Measurements from ENCODE around the gene HAND1. TPM values are rescaled to one million over a fixed set of nuclear protein-coding genes. Genes with fewer than 3 reads are reported as not detected.

Gene HAND1
- polyA plus RNA-seq, 4 donors: 0.22 to 0.42 TPM; not detected in 2

- Histone ChIP-seq H3K9me3 (ENCODE audit: control insufficient read depth in 2 of 2, insufficient read depth in 1 of 2, low read depth in 1 of 2, low read length in 1 of 2) (no peaks in the 10 kb centered on the region), H3K36me3 (ENCODE audit: control insufficient read depth in 3 of 3, insufficient read depth in 2 of 3, low read depth in 1 of 3, low read length in 3 of 3) (no peaks in the 10 kb centered on the region), H3K27me3 (ENCODE audit: control insufficient read depth in 3 of 3, insufficient read depth in 3 of 3, low read length in 3 of 3) (peaks cover 0 to 46% (median 0%) of the 10 kb centered on the region in 3 donors), H3K27ac (ENCODE audit: low read depth in 1 of 3, low read length in 2 of 3) (no peak overlapping the region), H3K4me3 (ENCODE audit: low read depth in 1 of 3, low read length in 3 of 3) (no peak overlapping the region), H3K4me1 (ENCODE audit: control insufficient read depth in 3 of 3, insufficient read depth in 2 of 3, low read depth in 1 of 3, low read length in 2 of 3) (no peaks in the 10 kb centered on the region)
- WGBS, 3 donors: 82 to 93% (median 85%) methylated on average over 2 of the region's 2 CpGs
- DNase-seq (no peak), FAIRE-seq (no peak)
Measured at GRCh38 chr5:154514331-154514730, 36.3 kb upstream of the HAND1 start.

- Histone ChIP-seq H3K27ac (ENCODE audit: low read depth in 1 of 3, low read length in 2 of 3) (no peak overlapping the region), H3K4me3 (ENCODE audit: low read depth in 1 of 3, low read length in 3 of 3) (no peak overlapping the region)
Measured at GRCh38 chr5:154513669-154514084, 35.6 kb upstream of the HAND1 start.

GRCh38 chr5:154511984-154512383 is 34.0 kb upstream of the HAND1 start:
- no peaks in the 10 kb centered on the region for H3K9me3 ChIP-seq (ENCODE audit: control insufficient read depth in 2 of 2, insufficient read depth in 1 of 2, low read depth in 1 of 2, low read length in 1 of 2)
- DNase-seq (no peak), FAIRE-seq (no peak)
- no peak overlapping the region for H3K27ac ChIP-seq (ENCODE audit: low read depth in 1 of 3, low read length in 2 of 3)
- H3K4me1 ChIP-seq (ENCODE audit: control insufficient read depth in 3 of 3, insufficient read depth in 2 of 3, low read depth in 1 of 3, low read length in 2 of 3): no peaks in the 10 kb centered on the region
- no peaks in the 10 kb centered on the region for H3K36me3 ChIP-seq (ENCODE audit: control insufficient read depth in 3 of 3, insufficient read depth in 2 of 3, low read depth in 1 of 3, low read length in 3 of 3)
- H3K27me3 ChIP-seq (ENCODE audit: control insufficient read depth in 3 of 3, insufficient read depth in 3 of 3, low read length in 3 of 3): peaks cover 0 to 44% (median 0%) of the 10 kb centered on the region in 3 donors
- WGBS, 3 donors: 72 to 79% (median 73%) methylated on average over 2 of the region's 2 CpGs
- H3K4me3 ChIP-seq (ENCODE audit: low read depth in 1 of 3, low read length in 3 of 3): no peak overlapping the region

More at GRCh38 chr5:154513669-154514084, 35.6 kb upstream of the HAND1 start:
- 41 to 64% (median 52%) methylated on average over 4 of the region's 4 CpGs for WGBS, 3 donors
- Histone ChIP-seq H3K4me1 (ENCODE audit: control insufficient read depth in 3 of 3, insufficient read depth in 2 of 3, low read depth in 1 of 3, low read length in 2 of 3) (no peaks in the 10 kb centered on the region), H3K27me3 (ENCODE audit: control insufficient read depth in 3 of 3, insufficient read depth in 3 of 3, low read length in 3 of 3) (peaks cover 0 to 43% (median 0%) of the 10 kb centered on the region in 3 donors), H3K36me3 (ENCODE audit: control insufficient read depth in 3 of 3, insufficient read depth in 2 of 3, low read depth in 1 of 3, low read length in 3 of 3) (no peaks in the 10 kb centered on the region), H3K9me3 (ENCODE audit: control insufficient read depth in 2 of 2, insufficient read depth in 1 of 2, low read depth in 1 of 2, low read length in 1 of 2) (no peaks in the 10 kb centered on the region)
- FAIRE-seq (no peak), DNase-seq (no peak)

GRCh38 chr5:154509784-154510555 is 31.9 kb upstream of the HAND1 start:
- H3K27me3 ChIP-seq (ENCODE audit: control insufficient read depth in 3 of 3, insufficient read depth in 3 of 3, low read length in 3 of 3): peaks cover 0 to 50% (median 3%) of the 10 kb centered on the region in 3 donors

GRCh38 chr5:154508114-154508513 is 30.1 kb upstream of the HAND1 start:
- DNase-seq (no peak), FAIRE-seq (no peak)
- Histone ChIP-seq H3K4me1 (ENCODE audit: control insufficient read depth in 3 of 3, insufficient read depth in 2 of 3, low read depth in 1 of 3, low read length in 2 of 3) (no peaks in the 10 kb centered on the region), H3K9me3 (ENCODE audit: control insufficient read depth in 2 of 2, insufficient read depth in 1 of 2, low read depth in 1 of 2, low read length in 1 of 2) (no peaks in the 10 kb centered on the region), H3K27ac (ENCODE audit: low read depth in 1 of 3, low read length in 2 of 3) (no peak overlapping the region), H3K36me3 (ENCODE audit: control insufficient read depth in 3 of 3, insufficient read depth in 2 of 3, low read depth in 1 of 3, low read length in 3 of 3) (no peaks in the 10 kb centered on the region), H3K4me3 (ENCODE audit: low read depth in 1 of 3, low read length in 3 of 3) (no peak overlapping the region), H3K27me3 (ENCODE audit: control insufficient read depth in 3 of 3, insufficient read depth in 3 of 3, low read length in 3 of 3) (peaks cover 0 to 35% (median 3%) of the 10 kb centered on the region in 3 donors)
- 80 to 81% (median 81%) methylated on average over 2 of the region's 2 CpGs for WGBS, 3 donors

More at GRCh38 chr5:154509784-154510555, 31.9 kb upstream of the HAND1 start:
- Histone ChIP-seq H3K4me3 (ENCODE audit: low read depth in 1 of 3, low read length in 3 of 3) (no peak overlapping the region), H3K4me1 (ENCODE audit: control insufficient read depth in 3 of 3, insufficient read depth in 2 of 3, low read depth in 1 of 3, low read length in 2 of 3) (no peaks in the 10 kb centered on the region), H3K27ac (ENCODE audit: low read depth in 1 of 3, low read length in 2 of 3) (no peak overlapping the region), H3K9me3 (ENCODE audit: control insufficient read depth in 2 of 2, insufficient read depth in 1 of 2, low read depth in 1 of 2, low read length in 1 of 2) (no peaks in the 10 kb centered on the region), H3K36me3 (ENCODE audit: control insufficient read depth in 3 of 3, insufficient read depth in 2 of 3, low read depth in 1 of 3, low read length in 3 of 3) (no peaks in the 10 kb centered on the region)
- no peak for DNase-seq
- 55 to 65% (median 56%) methylated on average over 5 of the region's 5 CpGs for WGBS, 3 donors
- FAIRE-seq: no peak

GRCh38 chr5:154506716-154507080 is 28.7 kb upstream of the HAND1 start:
- H3K27me3 ChIP-seq (ENCODE audit: control insufficient read depth in 3 of 3, insufficient read depth in 3 of 3, low read length in 3 of 3): peaks cover 0 to 35% (median 6%) of the 10 kb centered on the region in 3 donors
- no peak overlapping the region for H3K4me3 ChIP-seq (ENCODE audit: low read depth in 1 of 3, low read length in 3 of 3)
- H3K4me1 ChIP-seq (ENCODE audit: control insufficient read depth in 3 of 3, insufficient read depth in 2 of 3, low read depth in 1 of 3, low read length in 2 of 3): no peaks in the 10 kb centered on the region
- no peaks in the 10 kb centered on the region for H3K9me3 ChIP-seq (ENCODE audit: control insufficient read depth in 2 of 2, insufficient read depth in 1 of 2, low read depth in 1 of 2, low read length in 1 of 2)
- DNase-seq (no peak), FAIRE-seq (no peak)
- no peak overlapping the region for H3K27ac ChIP-seq (ENCODE audit: low read depth in 1 of 3, low read length in 2 of 3)
- 82 to 86% (median 85%) methylated on average over 11 of the region's 11 CpGs for WGBS, 3 donors
- H3K36me3 ChIP-seq (ENCODE audit: control insufficient read depth in 3 of 3, insufficient read depth in 2 of 3, low read depth in 1 of 3, low read length in 3 of 3): no peaks in the 10 kb centered on the region

GRCh38 chr5:154506049-154506715 is 28.2 kb upstream of the HAND1 start:
- FAIRE-seq: no peak
- DNase-seq: no peak
- H3K4me1 ChIP-seq (ENCODE audit: control insufficient read depth in 3 of 3, insufficient read depth in 2 of 3, low read depth in 1 of 3, low read length in 2 of 3): no peaks in the 10 kb centered on the region
- no peaks in the 10 kb centered on the region for H3K9me3 ChIP-seq (ENCODE audit: control insufficient read depth in 2 of 2, insufficient read depth in 1 of 2, low read depth in 1 of 2, low read length in 1 of 2)
- H3K36me3 ChIP-seq (ENCODE audit: control insufficient read depth in 3 of 3, insufficient read depth in 2 of 3, low read depth in 1 of 3, low read length in 3 of 3): no peaks in the 10 kb centered on the region
- no peak overlapping the region for H3K4me3 ChIP-seq (ENCODE audit: low read depth in 1 of 3, low read length in 3 of 3)
- H3K27me3 ChIP-seq (ENCODE audit: control insufficient read depth in 3 of 3, insufficient read depth in 3 of 3, low read length in 3 of 3): peaks cover 0 to 35% (median 6%) of the 10 kb centered on the region in 3 donors
- H3K27ac ChIP-seq (ENCODE audit: low read depth in 1 of 3, low read length in 2 of 3): no peak overlapping the region
- WGBS, 3 donors: 85 to 91% (median 87%) methylated on average over 8 of the region's 8 CpGs

GRCh38 chr5:154505567-154505966 is 27.5 kb upstream of the HAND1 start:
- DNase-seq: no peak
- Histone ChIP-seq H3K27ac (ENCODE audit: low read depth in 1 of 3, low read length in 2 of 3) (no peak overlapping the region), H3K27me3 (ENCODE audit: control insufficient read depth in 3 of 3, insufficient read depth in 3 of 3, low read length in 3 of 3) (peaks cover 0 to 32% (median 6%) of the 10 kb centered on the region in 3 donors), H3K4me3 (ENCODE audit: low read depth in 1 of 3, low read length in 3 of 3) (no peak overlapping the region), H3K36me3 (ENCODE audit: control insufficient read depth in 3 of 3, insufficient read depth in 2 of 3, low read depth in 1 of 3, low read length in 3 of 3) (no peaks in the 10 kb centered on the region), H3K4me1 (ENCODE audit: control insufficient read depth in 3 of 3, insufficient read depth in 2 of 3, low read depth in 1 of 3, low read length in 2 of 3) (no peaks in the 10 kb centered on the region), H3K9me3 (ENCODE audit: control insufficient read depth in 2 of 2, insufficient read depth in 1 of 2, low read depth in 1 of 2, low read length in 1 of 2) (no peaks in the 10 kb centered on the region)
- no peak for FAIRE-seq
- WGBS, 3 donors: 66 to 79% (median 68%) methylated on average over 10 of the region's 10 CpGs
